ENCODE measurements around the gene FCMR.

Gene FCMR

GRCh38 chr1:206957639-206958038, 35.9 kb upstream of the FCMR start:
- DNase-seq (ENCODE audit: low read depth, low spot score), result no peak
- no peak for TF ChIP-seq CTCF (IDR thresholded peaks at IDR 0.05; ENCODE audit: low read depth, low read length)
- in situ Hi-C loops (cut with HindIII; ENCODE audit: low sequenced_read_pairs), result no loop called here
- no peak overlapping the region for H3K4me3 ChIP-seq (ENCODE audit: low read depth, low read length)

GRCh38 chr1:206955476-206956451, 34.0 kb upstream of the FCMR start:
- in situ Hi-C loops (cut with HindIII; ENCODE audit: low sequenced_read_pairs), result no loop called here
- no peak for DNase-seq (ENCODE audit: low read depth, low spot score)
- TF ChIP-seq CTCF (IDR thresholded peaks at IDR 0.05; ENCODE audit: low read depth, low read length), result no peak
- H3K4me3 ChIP-seq (ENCODE audit: low read depth, low read length), result no peak overlapping the region

- DNase-seq (ENCODE audit: low read depth, low spot score), result no peak
- in situ Hi-C loops (cut with HindIII; ENCODE audit: low sequenced_read_pairs), result no loop called here
- TF ChIP-seq CTCF (IDR thresholded peaks at IDR 0.05; ENCODE audit: low read depth, low read length), result no peak
- H3K4me3 ChIP-seq (ENCODE audit: low read depth, low read length), result no peak overlapping the region
Measured at GRCh38 chr1:206954459-206955342, 33.0 kb upstream of the FCMR start.

- in situ Hi-C loops (cut with HindIII; ENCODE audit: low sequenced_read_pairs), result no loop called here
- no peak for TF ChIP-seq CTCF (IDR thresholded peaks at IDR 0.05; ENCODE audit: low read depth, low read length)
- no peak overlapping the region for H3K4me3 ChIP-seq (ENCODE audit: low read depth, low read length)
- DNase-seq (ENCODE audit: low read depth, low spot score), result no peak
Measured at GRCh38 chr1:206953626-206954025, 31.9 kb upstream of the FCMR start.

GRCh38 chr1:206953126-206953525, 31.4 kb upstream of the FCMR start:
- TF ChIP-seq CTCF (IDR thresholded peaks at IDR 0.05; ENCODE audit: low read depth, low read length), result no peak
- DNase-seq (ENCODE audit: low read depth, low spot score), result no peak
- in situ Hi-C loops (cut with HindIII; ENCODE audit: low sequenced_read_pairs), result no loop called here
- H3K4me3 ChIP-seq (ENCODE audit: low read depth, low read length), result no peak overlapping the region

GRCh38 chr1:206952171-206952570, 30.4 kb upstream of the FCMR start:
- no peak for DNase-seq (ENCODE audit: low read depth, low spot score)
- H3K4me3 ChIP-seq (ENCODE audit: low read depth, low read length), result no peak overlapping the region
- no peak for TF ChIP-seq CTCF (IDR thresholded peaks at IDR 0.05; ENCODE audit: low read depth, low read length)
- in situ Hi-C loops (cut with HindIII; ENCODE audit: low sequenced_read_pairs), result no loop called here

Measured in astrocyte of the spinal cord (primary cell).